Loucy (cell line): ENCODE data around the gene GNAL.

ENCODE experiments used
- H2AFZ ChIP-seq: fragments of 200-600 bp; sonication (generic); 2 replicates; pipeline ENCODE4 v1.6.0; 2016; ENCODE audit warnings: antibody characterized with exemption, mild to moderate bottlenecking, low read length, moderate library complexity
- H3F3A ChIP-seq: fragments of 200-600 bp; 2 replicates; pipeline ENCODE4 v1.6.0; 2016; ENCODE audit warnings: antibody characterized with exemption, low read depth, mild to moderate bottlenecking
- H3K27me3 ChIP-seq: fragments of 200-600 bp; sonication (generic); 2 replicates; pipeline ENCODE4 v1.6.1; 2014; ENCODE audit warnings: low read length, mild to moderate bottlenecking; ENCODE audit not compliant: insufficient read depth, poor library complexity, severe bottlenecking
- H3K36me3 ChIP-seq: fragments of 200-600 bp; sonication (generic); 2 replicates; pipeline ENCODE4 v1.6.1; 2016; ENCODE audit warnings: low read length; ENCODE audit not compliant: insufficient read depth
- H3K4me1 ChIP-seq: fragments of 200-600 bp; sonication (generic); 2 replicates; pipeline ENCODE4 v1.5.1; 2014; ENCODE audit warnings: low read length, mild to moderate bottlenecking; ENCODE audit not compliant: insufficient read depth, poor library complexity, severe bottlenecking
- H3K4me2 ChIP-seq: fragments of 200-600 bp; sonication (generic); 2 replicates; pipeline ENCODE4 v1.6.0; 2014; ENCODE audit warnings: antibody characterized with exemption, low read length, low read depth, mild to moderate bottlenecking; ENCODE audit not compliant: poor library complexity, severe bottlenecking
- H3K4me3 ChIP-seq: fragments of 200-600 bp; sonication (generic); 2 replicates; pipeline ENCODE4 v1.5.1; 2014; ENCODE audit warnings: low read length, mild to moderate bottlenecking, mixed read lengths; ENCODE audit not compliant: poor library complexity, severe bottlenecking
- H3K79me2 ChIP-seq: fragments of 200-600 bp; sonication (generic); 2 replicates; pipeline ENCODE4 v1.6.1; 2014; ENCODE audit warnings: low read length; ENCODE audit not compliant: insufficient read depth
- H3K9ac ChIP-seq: fragments of 200-600 bp; sonication (generic); 2 replicates; pipeline ENCODE4 v1.6.0; 2014; ENCODE audit warnings: mild to moderate bottlenecking, low read depth, low read length, moderate library complexity; ENCODE audit not compliant: poor library complexity, severe bottlenecking
- H3K9me2 ChIP-seq: fragments of 200-600 bp; sonication (generic); replicated peaks from 2 replicates; pipeline ENCODE4 v1.6.1; 2016; ENCODE audit warnings: low read depth, low read length, mixed read lengths
- H3K9me3 ChIP-seq: fragments of 200-600 bp; sonication (generic); 2 replicates; pipeline ENCODE4 v1.6.1; 2014; ENCODE audit warnings: mild to moderate bottlenecking, antibody characterized with exemption, low read length, low read depth; ENCODE audit not compliant: insufficient read depth
- H4K20me1 ChIP-seq: fragments of 200-600 bp; sonication (generic); 2 replicates; pipeline ENCODE4 v1.6.0; 2014; ENCODE audit warnings: antibody characterized with exemption, low read length, mild to moderate bottlenecking; ENCODE audit not compliant: insufficient read depth, poor library complexity, severe bottlenecking
- EZH2phosphoT487 ChIP-seq: fragments of 200-600 bp; IDR thresholded peaks from 2 replicates; pipeline ENCODE4 v1.6.1; 2018; ENCODE audit warnings: antibody characterized with exemption, mild to moderate bottlenecking, moderate library complexity, borderline replicate concordance
- TF ChIP-seq, protein P1 (sequence below): fragments of 200-600 bp; sonication (generic); conservative IDR thresholded peaks from 2 replicates; pipeline ENCODE4 v1.5.1; 2014; ENCODE audit warnings: mild to moderate bottlenecking, antibody characterized with exemption, low read length

GNAL gene

GRCh38 chr18:11696451-11696850, 7.4 kb downstream of the GNAL start:
- no peaks in the 10 kb centered on the region for H3K9me3 ChIP-seq
- no peaks in the 10 kb centered on the region for H4K20me1 ChIP-seq
- H2AFZ ChIP-seq: no peak overlapping the region
- H3K4me3 ChIP-seq: no peak overlapping the region
- TF ChIP-seq, protein P1, sequence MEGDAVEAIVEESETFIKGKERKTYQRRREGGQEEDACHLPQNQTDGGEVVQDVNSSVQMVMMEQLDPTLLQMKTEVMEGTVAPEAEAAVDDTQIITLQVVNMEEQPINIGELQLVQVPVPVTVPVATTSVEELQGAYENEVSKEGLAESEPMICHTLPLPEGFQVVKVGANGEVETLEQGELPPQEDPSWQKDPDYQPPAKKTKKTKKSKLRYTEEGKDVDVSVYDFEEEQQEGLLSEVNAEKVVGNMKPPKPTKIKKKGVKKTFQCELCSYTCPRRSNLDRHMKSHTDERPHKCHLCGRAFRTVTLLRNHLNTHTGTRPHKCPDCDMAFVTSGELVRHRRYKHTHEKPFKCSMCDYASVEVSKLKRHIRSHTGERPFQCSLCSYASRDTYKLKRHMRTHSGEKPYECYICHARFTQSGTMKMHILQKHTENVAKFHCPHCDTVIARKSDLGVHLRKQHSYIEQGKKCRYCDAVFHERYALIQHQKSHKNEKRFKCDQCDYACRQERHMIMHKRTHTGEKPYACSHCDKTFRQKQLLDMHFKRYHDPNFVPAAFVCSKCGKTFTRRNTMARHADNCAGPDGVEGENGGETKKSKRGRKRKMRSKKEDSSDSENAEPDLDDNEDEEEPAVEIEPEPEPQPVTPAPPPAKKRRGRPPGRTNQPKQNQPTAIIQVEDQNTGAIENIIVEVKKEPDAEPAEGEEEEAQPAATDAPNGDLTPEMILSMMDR: no peak
- no peak for TF ChIP-seq EZH2phosphoT487
- no peak overlapping the region for H3K9ac ChIP-seq
- H3K79me2 ChIP-seq: no peaks in the 10 kb centered on the region
- no peaks in the 10 kb centered on the region for H3K36me3 ChIP-seq
- H3K9me2 ChIP-seq: no peaks in the 10 kb centered on the region
- no peaks in the 10 kb centered on the region for H3K4me1 ChIP-seq
- H3K4me2 ChIP-seq: no peak overlapping the region
- H3F3A ChIP-seq: no peaks in the 10 kb centered on the region
- H3K27me3 ChIP-seq: no peaks in the 10 kb centered on the region

- no peak for TF ChIP-seq EZH2phosphoT487
- TF ChIP-seq, protein P1: no peak
- H3K27me3 ChIP-seq: no peaks in the 10 kb centered on the region
- no peak overlapping the region for H3K4me2 ChIP-seq
Observed at GRCh38 chr18:11700876-11701275, 11.8 kb downstream of the GNAL start.

GRCh38 chr18:11710578-11710977, 21.5 kb downstream of the GNAL start:
- Histone ChIP-seq H4K20me1 (no peaks in the 10 kb centered on the region), H3K27me3 (no peaks in the 10 kb centered on the region), H3K9ac (no peak overlapping the region), H3K36me3 (no peaks in the 10 kb centered on the region), H3K9me3 (no peaks in the 10 kb centered on the region; the same call in 1 of the 2 replicates), H3K4me3 (no peak overlapping the region), H2AFZ (no peak overlapping the region), H3K4me2 (no peak overlapping the region), H3K9me2 (no peaks in the 10 kb centered on the region), H3K79me2 (no peaks in the 10 kb centered on the region), H3K4me1 (no peaks in the 10 kb centered on the region), H3F3A (no peaks in the 10 kb centered on the region)
- TF ChIP-seq EZH2phosphoT487: no peak
- TF ChIP-seq, protein P1: no peak

More at GRCh38 chr18:11700876-11701275, 11.8 kb downstream of the GNAL start:
- no peaks in the 10 kb centered on the region for H3K36me3 ChIP-seq
- H3K9me3 ChIP-seq: no peaks in the 10 kb centered on the region
- H3K9me2 ChIP-seq: no peaks in the 10 kb centered on the region
- H3K9ac ChIP-seq: no peak overlapping the region
- H4K20me1 ChIP-seq: no peaks in the 10 kb centered on the region
- H3F3A ChIP-seq: no peaks in the 10 kb centered on the region
- no peaks in the 10 kb centered on the region for H3K4me1 ChIP-seq
- no peaks in the 10 kb centered on the region for H3K79me2 ChIP-seq
- no peak overlapping the region for H3K4me3 ChIP-seq
- no peak overlapping the region for H2AFZ ChIP-seq
